Osteoblast (primary cell): ENCODE measurements around the gene SLC2A5. TPM values are rescaled to one million over a fixed set of nuclear protein-coding genes. Genes with fewer than 3 reads are reported as not detected.

Experiments
- DNase-seq: peaks from one replicate; pipeline ENCODE4 v3.0.0; 2011; ENCODE audit warnings: low spot score, mixed read lengths; ENCODE audit not compliant: insufficient read length; ENCODE audit errors: missing footprints
- H2AFZ ChIP-seq: 2 replicates; pipeline ENCODE4 v1.6.0; 2011; ENCODE audit warnings: mild to moderate bottlenecking, low read length
- H3K27ac ChIP-seq: 2 replicates; pipeline ENCODE4 v1.5.1; 2011; ENCODE audit warnings: mild to moderate bottlenecking, low read depth, low read length, moderate library complexity
- H3K27me3 ChIP-seq: 2 replicates; pipeline ENCODE4 v1.6.0; 2012; ENCODE audit warnings: mild to moderate bottlenecking, control low read depth, inconsistent platforms, low read length, moderate library complexity; ENCODE audit not compliant: insufficient read depth
- H3K36me3 ChIP-seq: 2 replicates; pipeline ENCODE4 v1.5.1; 2011; ENCODE audit warnings: mild to moderate bottlenecking, low read length, control low read depth, moderate library complexity; ENCODE audit not compliant: insufficient read depth
- H3K4me1 ChIP-seq: 2 replicates; pipeline ENCODE4 v1.5.1; 2011; ENCODE audit warnings: mild to moderate bottlenecking, low read length, control low read depth, moderate library complexity; ENCODE audit not compliant: insufficient read depth
- H3K4me2 ChIP-seq: 2 replicates; pipeline ENCODE4 v1.6.0; 2011; ENCODE audit warnings: mild to moderate bottlenecking, low read length; ENCODE audit not compliant: insufficient read depth
- H3K4me3 ChIP-seq: fragments of 200-600 bp; sonication (generic); 3 replicates; pipeline ENCODE4 v1.5.1; 2012; ENCODE audit warnings: mild to moderate bottlenecking, low read length, inconsistent platforms; ENCODE audit not compliant: insufficient read depth
- H3K79me2 ChIP-seq: 2 replicates; pipeline ENCODE4 v1.6.0; 2012; ENCODE audit warnings: mild to moderate bottlenecking, low read length, control low read depth, inconsistent platforms; ENCODE audit not compliant: insufficient read depth
- H3K9me3 ChIP-seq: 2 replicates; pipeline ENCODE4 v1.5.1; 2011; ENCODE audit warnings: low read depth, low read length, control low read depth
- H4K20me1 ChIP-seq: 2 replicates; pipeline ENCODE4 v1.6.0; 2012; ENCODE audit warnings: mild to moderate bottlenecking, low read length, control low read depth; ENCODE audit not compliant: insufficient read depth
- CTCF ChIP-seq: IDR thresholded peaks from 2 replicates; pipeline ENCODE4 v1.5.1; 2011; ENCODE audit warnings: mild to moderate bottlenecking, low read depth, low read length, moderate library complexity; ENCODE audit errors: extremely low read depth
- total RNA-seq: library from RNA; depleted of rRNA; stranded (reverse); fragments of >200 nt; gene quantifications from 2 replicates; pipeline ENCODE4 v1.2.3, GENCODE V29; 2012

SLC2A5 gene
- total RNA-seq, 1 donor = 22.4 TPM

GRCh38 chr1:8992936-8993687 lies 76.3 kb downstream of the SLC2A5 start:
- Histone ChIP-seq H3K4me1 (no peaks in the 10 kb centered on the region), H4K20me1 (no peaks in the 10 kb centered on the region), H3K36me3 (no peaks in the 10 kb centered on the region), H3K27ac (no peak overlapping the region), H3K27me3 (no peaks in the 10 kb centered on the region), H3K4me2 (no peak overlapping the region), H3K4me3 (no peak overlapping the region), H2AFZ (no peak overlapping the region), H3K9me3 (no peaks in the 10 kb centered on the region), H3K79me2 (no peaks in the 10 kb centered on the region)
- DNase-seq = peak; percentile 47
- peak; percentile 33 for TF ChIP-seq CTCF

- no peaks in the 10 kb centered on the region for H4K20me1 ChIP-seq
- H3K4me3 ChIP-seq = no peak overlapping the region
- no peaks in the 10 kb centered on the region for H3K9me3 ChIP-seq
- peak; percentile 57 for DNase-seq
- H2AFZ ChIP-seq = no peak overlapping the region
- no peak overlapping the region for H3K27ac ChIP-seq
- H3K4me1 ChIP-seq = peaks cover 10% of the 10 kb centered on the region
- TF ChIP-seq CTCF = no peak
- no peaks in the 10 kb centered on the region for H3K36me3 ChIP-seq
- no peaks in the 10 kb centered on the region for H3K27me3 ChIP-seq
- no peaks in the 10 kb centered on the region for H3K79me2 ChIP-seq
- H3K4me2 ChIP-seq = no peak overlapping the region
Measured at GRCh38 chr1:8989821-8990220, 79.6 kb downstream of the SLC2A5 start.

GRCh38 chr1:8989061-8989460 lies 80.4 kb downstream of the SLC2A5 start:
- H3K4me1 ChIP-seq = peaks cover 10% of the 10 kb centered on the region

GRCh38 chr1:8988618-8988967 lies 80.8 kb downstream of the SLC2A5 start:
- Histone ChIP-seq H3K27me3 (no peaks in the 10 kb centered on the region), H3K27ac (no peak overlapping the region), H3K36me3 (no peaks in the 10 kb centered on the region), H3K9me3 (no peaks in the 10 kb centered on the region), H3K4me2 (no peak overlapping the region), H3K4me3 (no peak overlapping the region), H3K4me1 (peaks cover 10% of the 10 kb centered on the region), H2AFZ (no peak overlapping the region), H4K20me1 (no peaks in the 10 kb centered on the region), H3K79me2 (no peaks in the 10 kb centered on the region)
- TF ChIP-seq CTCF = no peak
- no peak for DNase-seq

More at GRCh38 chr1:8989061-8989460, 80.4 kb downstream of the SLC2A5 start:
- Histone ChIP-seq H2AFZ (no peak overlapping the region), H4K20me1 (no peaks in the 10 kb centered on the region), H3K36me3 (no peaks in the 10 kb centered on the region), H3K79me2 (no peaks in the 10 kb centered on the region), H3K9me3 (no peaks in the 10 kb centered on the region), H3K27me3 (no peaks in the 10 kb centered on the region), H3K4me2 (no peak overlapping the region), H3K4me3 (no peak overlapping the region), H3K27ac (no peak overlapping the region)
- no peak for DNase-seq
- TF ChIP-seq CTCF = no peak
